GM12878 (cell line): ENCODE results near the gene MED13L. TPM values are rescaled to one million over a fixed set of nuclear protein-coding genes. Genes with fewer than 3 reads are reported as not detected.

Experiments
- ATAC-seq: fragments of 200-7000 bp; cut with Tn5 transposase; 3 replicates; pipeline ENCODE4 v1.9.1; 2020; ENCODE audit warnings: mild to moderate bottlenecking, moderate library complexity
- BruUV-seq: library from RNA; stranded (reverse); fragments of 400-500 nt; replicated peaks from 2 replicates; lab custom pipeline; 2021; lab: Mats Ljungman, UMichigan
- CTCF ChIA-PET: fragments of 300-600 bp; sonication (Branson Sonifier 250); formaldehyde crosslinking; extraction: SDS; loops from one replicate; lab custom pipeline; 2021; ENCODE audit warnings: inconsistent platforms; lab: Yijun Ruan, JAX
- POLR2A ChIA-PET: fragments of 350-600 bp; formaldehyde crosslinking; extraction: SDS; loops from one replicate; lab custom pipeline; 2021; ENCODE audit warnings: inconsistent platforms; lab: Charles Lee
- RAD21 ChIA-PET: fragments of 300-600 bp; sonication (Branson Sonifier 250); formaldehyde crosslinking; loops from one replicate; lab custom pipeline; 2023; ENCODE audit warnings: antibody characterized with exemption; ENCODE audit not compliant: unreplicated experiment; lab: Charles Lee
- SMC1A ChIA-PET: fragments of 300-600 bp; sonication (Branson Sonifier 250); formaldehyde crosslinking; loops from one replicate; lab custom pipeline; 2023; ENCODE audit not compliant: unreplicated experiment, uncharacterized antibody; lab: Charles Lee
- DNase-seq: peaks from one replicate; pipeline ENCODE4 v3.0.0-alpha.2; 2011; ENCODE audit warnings: low read depth, low spot score
- FAIRE-seq: peaks from 3 replicates; lab custom pipeline; 2011; peaks lifted over from hg19 to GRCh38; lab: Jason Lieb, UNC
- H2AFZ ChIP-seq: 2 replicates; pipeline ENCODE4 v1.6.0; 2011; ENCODE audit warnings: low read depth, low read length, control low read depth; ENCODE audit not compliant: control insufficient read depth
- H3K27ac ChIP-seq: 2 replicates; pipeline ENCODE4 v1.5.1; 2011; ENCODE audit warnings: control low read depth; ENCODE audit not compliant: control insufficient read depth, insufficient read depth
- H3K27me3 ChIP-seq, 2 experiments: replicated peaks in 1 of 2; 2 replicates each; pipeline versions ENCODE4 v1.6.0 to v1.6.1; 2011; ENCODE audit warnings: low read length in 1 of 2; ENCODE audit not compliant: control insufficient read depth in 2 of 2, insufficient read depth in 2 of 2
- H3K36me3 ChIP-seq, 2 experiments: 2 replicates each; pipeline ENCODE4 v1.5.1; 2011; ENCODE audit warnings: low read length in 1 of 2; ENCODE audit not compliant: control insufficient read depth in 2 of 2, insufficient read depth in 2 of 2
- H3K4me1 ChIP-seq: 2 replicates; pipeline ENCODE4 v1.6.1; 2011; ENCODE audit warnings: mild to moderate bottlenecking, low read length, moderate library complexity, mixed read lengths; ENCODE audit not compliant: control insufficient read depth, insufficient read depth
- H3K4me2 ChIP-seq: 2 replicates; pipeline ENCODE4 v1.6.0; 2011; ENCODE audit warnings: control low read depth; ENCODE audit not compliant: control insufficient read depth, insufficient read depth
- H3K4me3 ChIP-seq: fragments of 200-600 bp; sonication (generic); 2 replicates; pipeline ENCODE4 v1.5.1; 2016
- H3K79me2 ChIP-seq: 2 replicates; pipeline ENCODE4 v1.6.0; 2011; ENCODE audit warnings: low read length; ENCODE audit not compliant: control insufficient read depth, insufficient read depth
- H3K9ac ChIP-seq: 2 replicates; pipeline ENCODE4 v1.8.0; 2011; ENCODE audit warnings: low read length, control low read depth, mixed read lengths; ENCODE audit not compliant: control insufficient read depth, insufficient read depth
- H3K9me3 ChIP-seq: replicated peaks from 3 replicates; pipeline ENCODE4 v1.5.1; 2011; ENCODE audit warnings: mild to moderate bottlenecking, low read length; ENCODE audit not compliant: control insufficient read depth, insufficient read depth
- H4K20me1 ChIP-seq: 2 replicates; pipeline ENCODE4 v1.6.0; 2011; ENCODE audit not compliant: control insufficient read depth, insufficient read depth
- CHD4 ChIP-seq: fragments of 200-600 bp; sonication (generic); IDR thresholded peaks from 2 replicates; pipeline ENCODE4 v1.6.1; 2016; ENCODE audit warnings: mild to moderate bottlenecking
- CUX1 ChIP-seq: IDR thresholded peaks from 2 replicates; pipeline ENCODE4 v1.6.1; 2012; ENCODE audit warnings: improper control_type of control experiment, low read depth, low read length; ENCODE audit not compliant: insufficient replicate concordance
- RUNX3 ChIP-seq: IDR thresholded peaks from 2 replicates; pipeline ENCODE4 v1.6.1; 2012; ENCODE audit warnings: low read length, inconsistent platforms
- SKIL ChIP-seq: fragments of 450-650 bp; IDR thresholded peaks from 2 replicates; pipeline ENCODE4 v1.6.1; 2017; ENCODE audit warnings: mild to moderate bottlenecking, low read depth, inconsistent platforms; ENCODE audit not compliant: poor library complexity, severe bottlenecking
- SPI1 ChIP-seq: IDR thresholded peaks from 2 replicates; pipeline ENCODE4 v1.6.1; 2011; ENCODE audit warnings: low read depth, mild to moderate bottlenecking, low read length, moderate library complexity, borderline replicate concordance; ENCODE audit not compliant: insufficient read depth
- WGBS: methylation state at CpG from one replicate; pipeline ENCODE4 v1.1.6; 2016; ENCODE audit warnings: low lambda C conversion rate; ENCODE audit not compliant: insufficient replicate concordance, insufficient coverage; ENCODE audit errors: missing lambda C conversion rate; 5-methylcytosine and 5-hydroxymethylcytosine counted together
- in situ Hi-C: fragments of 300-500 bp; cut with MboI; formaldehyde crosslinking; loops from 9 replicates; pipeline ENCODE4 v1.14.3; 2018; ENCODE audit warnings: mixed read lengths
- intact Hi-C: fragments of 100-400 bp; cut with micrococcal nuclease; formaldehyde crosslinking; loops from one replicate; pipeline ENCODE4 v1.14.2; 2022; ENCODE audit not compliant: unreplicated experiment
- polyA plus RNA-seq, 11 experiments: library from polyadenylated mRNA; depleted of rRNA in 4 of 11; unstranded in 6 of 11; stranded (reverse) in 5 of 11; fragments of >200 nt; fragmentation: Nextera tagmentation in 4 of 11; fragmentation: Illumina TruSeq in 1 of 11; extraction: Ambion mirVana in 4 of 11; extraction: Trizol in 1 of 11; gene quantifications; 1 replicate in 1 of 11; 2 replicates in 10 of 11; pipeline versions ENCODE4 v1.2.1 to v1.2.3, GENCODE V29; 2011 to 2016; ENCODE audit warnings: inconsistent platforms in 2 of 11, missing spikeins in 2 of 11, low read depth in 1 of 11
- total RNA-seq, 4 experiments: library from RNA; depleted of rRNA in 3 of 4; stranded (reverse); fragments of >200 nt in 3 of 4; fragmentation: Illumina TruSeq in 1 of 4; extraction: Trizol in 1 of 4; gene quantifications; 2 replicates each; pipeline versions ENCODE4 v1.2.1 to v1.2.3, GENCODE V29; 2013 to 2021
- TF ChIP-seq, protein P1 (sequence below): fragments of 450-650 bp; IDR thresholded peaks from 2 replicates; pipeline ENCODE4 v1.6.1; 2016; ENCODE audit warnings: mild to moderate bottlenecking

MED13L gene
- total and polyA plus RNA-seq, 10 of the 15 experiments (the other 5 are each of a cell fraction or from before 2014, with no cell fraction given) = 3.7 to 30.1 (median 9.1) TPM

DNA sequence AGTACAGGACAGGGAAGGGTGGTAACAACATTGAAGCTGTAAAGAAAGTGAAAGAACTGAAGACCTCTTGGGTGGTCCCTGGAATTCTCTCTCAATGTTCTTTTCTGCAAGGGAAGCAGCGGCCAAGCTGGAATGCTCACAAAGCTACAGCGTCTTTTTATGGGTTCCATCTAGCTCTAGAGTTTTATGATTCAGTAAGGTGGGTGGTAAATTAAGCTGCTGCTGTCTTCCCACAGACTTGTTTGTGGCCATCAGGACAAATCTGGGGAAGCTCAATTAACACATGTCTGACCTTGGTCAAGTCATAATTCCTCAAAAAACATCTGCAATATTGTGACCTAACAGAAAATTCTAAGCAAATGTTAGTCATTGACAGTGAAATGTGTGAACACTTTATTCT, 139.1 kb downstream of the MED13L start (continued):
- TF ChIP-seq CUX1 (no peak), CHD4 (no peak)
- TF ChIP-seq, protein P1, sequence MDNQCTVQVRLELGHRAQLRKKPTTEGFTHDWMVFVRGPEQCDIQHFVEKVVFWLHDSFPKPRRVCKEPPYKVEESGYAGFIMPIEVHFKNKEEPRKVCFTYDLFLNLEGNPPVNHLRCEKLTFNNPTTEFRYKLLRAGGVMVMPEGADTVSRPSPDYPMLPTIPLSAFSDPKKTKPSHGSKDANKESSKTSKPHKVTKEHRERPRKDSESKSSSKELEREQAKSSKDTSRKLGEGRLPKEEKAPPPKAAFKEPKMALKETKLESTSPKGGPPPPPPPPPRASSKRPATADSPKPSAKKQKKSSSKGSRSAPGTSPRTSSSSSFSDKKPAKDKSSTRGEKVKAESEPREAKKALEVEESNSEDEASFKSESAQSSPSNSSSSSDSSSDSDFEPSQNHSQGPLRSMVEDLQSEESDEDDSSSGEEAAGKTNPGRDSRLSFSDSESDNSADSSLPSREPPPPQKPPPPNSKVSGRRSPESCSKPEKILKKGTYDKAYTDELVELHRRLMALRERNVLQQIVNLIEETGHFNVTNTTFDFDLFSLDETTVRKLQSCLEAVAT = no peak
- TF ChIP-seq, all 136 proteins: peak for 0

- no peak overlapping the region for H3K4me3 ChIP-seq
- FAIRE-seq = no peak
- H3K36me3 ChIP-seq = no peaks in the 10 kb centered on the region
- H3K9me3 ChIP-seq = no peaks in the 10 kb centered on the region
- H2AFZ ChIP-seq = no peak overlapping the region
- no TSS peak for BruUV-seq
- in situ Hi-C loops = no loop called here
- ChIA-PET CTCF (interaction anchor here (0.5 to 3.1 kb wide), 8 partner anchors 8 to 568 kb away, joined by 3 to 10 read pairs (median 3); no protein-coding TSS in a partner anchor), SMC1A (interaction anchor here (1.0 to 2.0 kb wide), 6 partner anchors 10 to 463 kb away, joined by 3 to 6 read pairs (median 4); no protein-coding TSS in a partner anchor), POLR2A (interaction anchor here (1.0 kb wide), 1 partner anchor 9 kb away, joined by 3 read pairs; no protein-coding TSS in a partner anchor), RAD21 (interaction anchor here (0.8 to 1.6 kb wide), 3 partner anchors 58 to 103 kb away, joined by 3 to 7 read pairs (median 4); no protein-coding TSS in a partner anchor)
- 29% methylated on average over 2 of the region's 2 CpGs for WGBS
- peak; percentile 67 for ATAC-seq
- no peak overlapping the region for H3K27ac ChIP-seq
- no peaks in the 10 kb centered on the region for H4K20me1 ChIP-seq
- DNase-seq = no peak
- no peak overlapping the region for H3K9ac ChIP-seq
- no peaks in the 10 kb centered on the region for H3K27me3 ChIP-seq
- H3K4me2 ChIP-seq = no peak overlapping the region; the same call in 1 of the 2 replicates
- H3K4me1 ChIP-seq = peaks cover 9% of the 10 kb centered on the region
- H3K79me2 ChIP-seq = no peaks in the 10 kb centered on the region; the same call in 1 of the 2 replicates
- intact Hi-C loops = no loop called here
- TF ChIP-seq RUNX3 (0 out of 2 replicates have a peak, but pooled peaks have one; percentile 12), SPI1 (peak; percentile 32; the same call in 1 of the 2 replicates), SKIL (no peak)
These were observed 140.2 kb downstream of the MED13L start for GRCh38 chr12:116137318-116137717.
